SU-DHL-6 (cell line): ENCODE data around the gene PCDHGA12.

Experiments used
- EZH2phosphoT487 ChIP-seq: fragments of 200-600 bp; sonication (generic), shearing (Covaris generic); conservative IDR thresholded peaks from 2 replicates; pipeline ENCODE4 v1.6.1; 2018; ENCODE audit warnings: mild to moderate bottlenecking, antibody characterized with exemption, low read length, moderate library complexity, mixed read lengths
- TF ChIP-seq, protein P1 (sequence below): fragments of 200-600 bp; sonication (generic); IDR thresholded peaks from one replicate; pipeline ENCODE4 v1.5.1; 2017; ENCODE audit warnings: antibody characterized with exemption, mild to moderate bottlenecking, low read length, moderate library complexity; ENCODE audit not compliant: insufficient read depth, poor library complexity, severe bottlenecking

DNA sequence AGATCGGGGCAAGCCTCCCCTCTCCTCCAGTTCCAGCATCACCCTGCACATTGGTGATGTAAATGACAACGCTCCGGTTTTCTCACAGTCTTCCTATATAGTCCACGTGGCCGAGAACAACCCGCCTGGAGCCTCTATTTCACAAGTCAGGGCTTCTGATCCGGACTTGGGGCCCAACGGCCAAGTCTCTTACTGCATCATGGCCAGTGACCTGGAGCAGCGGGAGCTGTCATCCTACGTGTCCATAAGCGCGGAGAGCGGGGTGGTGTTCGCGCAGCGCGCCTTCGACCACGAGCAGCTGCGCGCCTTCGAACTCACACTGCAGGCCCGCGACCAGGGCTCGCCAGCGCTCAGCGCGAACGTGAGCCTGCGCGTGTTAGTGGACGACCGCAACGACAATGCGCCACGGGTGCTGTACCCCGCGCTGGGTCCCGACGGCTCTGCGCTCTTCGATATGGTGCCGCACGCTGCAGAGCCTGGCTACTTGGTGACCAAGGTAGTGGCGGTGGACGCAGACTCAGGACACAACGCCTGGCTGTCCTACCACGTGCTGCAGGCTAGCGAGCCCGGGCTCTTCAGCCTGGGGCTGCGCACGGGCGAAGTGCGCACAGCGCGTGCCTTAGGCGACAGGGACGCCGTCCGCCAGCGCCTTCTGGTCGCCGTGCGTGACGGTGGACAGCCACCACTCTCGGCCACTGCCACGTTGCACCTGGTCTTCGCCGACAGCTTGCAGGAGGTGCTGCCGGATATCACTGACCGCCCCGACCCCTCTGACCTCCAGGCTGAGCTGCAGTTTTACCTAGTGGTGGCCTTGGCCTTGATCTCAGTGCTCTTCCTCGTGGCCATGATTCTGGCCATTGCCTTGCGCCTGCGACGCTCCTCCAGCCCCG is 40.9 kb upstream of the PCDHGA12 start:
- TF ChIP-seq, protein P1, sequence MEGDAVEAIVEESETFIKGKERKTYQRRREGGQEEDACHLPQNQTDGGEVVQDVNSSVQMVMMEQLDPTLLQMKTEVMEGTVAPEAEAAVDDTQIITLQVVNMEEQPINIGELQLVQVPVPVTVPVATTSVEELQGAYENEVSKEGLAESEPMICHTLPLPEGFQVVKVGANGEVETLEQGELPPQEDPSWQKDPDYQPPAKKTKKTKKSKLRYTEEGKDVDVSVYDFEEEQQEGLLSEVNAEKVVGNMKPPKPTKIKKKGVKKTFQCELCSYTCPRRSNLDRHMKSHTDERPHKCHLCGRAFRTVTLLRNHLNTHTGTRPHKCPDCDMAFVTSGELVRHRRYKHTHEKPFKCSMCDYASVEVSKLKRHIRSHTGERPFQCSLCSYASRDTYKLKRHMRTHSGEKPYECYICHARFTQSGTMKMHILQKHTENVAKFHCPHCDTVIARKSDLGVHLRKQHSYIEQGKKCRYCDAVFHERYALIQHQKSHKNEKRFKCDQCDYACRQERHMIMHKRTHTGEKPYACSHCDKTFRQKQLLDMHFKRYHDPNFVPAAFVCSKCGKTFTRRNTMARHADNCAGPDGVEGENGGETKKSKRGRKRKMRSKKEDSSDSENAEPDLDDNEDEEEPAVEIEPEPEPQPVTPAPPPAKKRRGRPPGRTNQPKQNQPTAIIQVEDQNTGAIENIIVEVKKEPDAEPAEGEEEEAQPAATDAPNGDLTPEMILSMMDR, result no peak
- TF ChIP-seq EZH2phosphoT487, result no peak
